ENCODE measurements around the gene GFY.
"Not testable (repeated sequence)": the region's sequence is repeated elsewhere in the genome, so short reads cannot be mapped to it uniquely, and the experiment has no call there.

The GFY gene

DNA sequence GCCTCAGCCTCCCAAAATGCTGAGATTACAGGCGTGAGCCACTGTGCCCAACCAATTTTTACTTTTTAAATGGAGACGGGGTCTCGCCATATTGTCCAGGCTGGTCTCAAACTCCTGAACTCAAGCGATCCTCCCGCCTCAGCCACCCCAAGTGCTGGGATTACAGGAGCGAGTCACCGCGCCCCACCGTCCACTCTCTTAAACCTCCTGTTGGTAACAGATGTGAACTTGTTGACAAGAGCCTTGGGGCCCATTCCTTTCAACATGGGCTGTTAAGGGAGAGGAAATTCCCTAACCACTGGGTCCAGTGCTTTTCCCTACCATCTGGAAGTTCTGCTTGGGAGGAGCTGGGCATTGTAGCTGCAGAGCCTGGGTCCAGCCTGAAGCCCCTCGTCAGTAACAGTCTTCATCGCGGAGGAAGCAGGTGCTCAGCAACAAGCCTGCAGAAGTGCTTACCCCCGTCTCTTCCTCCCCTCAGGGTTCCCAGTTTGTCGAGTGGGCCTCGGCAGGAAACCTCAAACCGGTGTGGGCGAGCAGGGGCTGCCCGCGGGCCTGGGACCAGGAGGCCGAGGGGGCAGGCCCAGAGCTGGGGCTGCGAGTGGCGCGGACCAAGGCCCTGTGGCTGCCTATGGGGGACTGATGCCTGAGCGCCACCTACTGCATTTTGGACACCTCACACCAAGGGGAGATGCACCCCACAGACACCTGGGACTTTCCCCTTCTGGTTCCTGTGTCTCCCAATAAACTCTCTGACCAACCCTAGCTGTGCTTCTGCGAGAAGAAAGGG, 44.8 kb downstream of the GFY start:
- peak; percentile 55 for DNase-seq (ENCODE audit: low read depth)

GRCh38 chr19:49470615-49470978, 45.4 kb downstream of the GFY start:
- no peak for DNase-seq (ENCODE audit: low read depth)

DNA sequence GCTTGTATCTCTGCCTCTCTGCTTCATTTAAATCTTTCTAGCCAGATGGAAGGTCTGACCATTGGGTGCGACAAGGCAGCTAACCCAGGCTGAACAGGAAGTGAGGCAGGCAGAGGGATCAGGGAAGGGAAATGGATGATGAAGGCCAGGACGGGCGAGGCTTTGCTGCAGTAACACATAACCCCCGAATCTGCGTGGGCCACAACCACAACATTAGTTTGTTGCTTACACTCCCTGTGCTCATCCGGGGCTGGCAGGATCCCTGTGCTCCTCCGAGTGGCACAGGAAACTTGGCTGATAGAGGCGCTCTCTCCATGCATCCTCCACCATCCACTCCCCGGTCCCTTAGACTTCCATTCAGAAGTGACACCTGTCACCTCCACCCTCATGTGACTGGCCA, 47.7 kb downstream of the GFY start:
- no peak for DNase-seq (ENCODE audit: low read depth)

DNA sequence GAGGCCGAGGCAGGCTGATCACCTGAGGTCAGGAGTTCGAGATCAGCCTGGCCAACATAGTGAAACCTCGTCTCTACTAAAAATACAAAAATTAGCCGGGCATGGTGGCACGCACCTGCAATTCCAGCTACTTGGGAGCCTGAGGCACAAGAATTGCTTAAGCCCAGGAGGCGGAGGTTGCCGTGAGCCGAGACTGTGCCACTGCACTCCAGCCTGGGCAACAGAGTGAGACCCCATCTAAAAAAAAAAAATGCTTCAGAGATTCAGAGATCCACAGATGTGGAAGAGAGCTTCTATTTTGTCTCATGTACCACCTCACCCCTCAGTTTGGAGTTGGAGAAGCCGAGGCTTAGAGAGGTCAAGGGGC, 48.3 kb downstream of the GFY start:
- not testable (repeated sequence) for DNase-seq (ENCODE audit: low read depth)

DNA sequence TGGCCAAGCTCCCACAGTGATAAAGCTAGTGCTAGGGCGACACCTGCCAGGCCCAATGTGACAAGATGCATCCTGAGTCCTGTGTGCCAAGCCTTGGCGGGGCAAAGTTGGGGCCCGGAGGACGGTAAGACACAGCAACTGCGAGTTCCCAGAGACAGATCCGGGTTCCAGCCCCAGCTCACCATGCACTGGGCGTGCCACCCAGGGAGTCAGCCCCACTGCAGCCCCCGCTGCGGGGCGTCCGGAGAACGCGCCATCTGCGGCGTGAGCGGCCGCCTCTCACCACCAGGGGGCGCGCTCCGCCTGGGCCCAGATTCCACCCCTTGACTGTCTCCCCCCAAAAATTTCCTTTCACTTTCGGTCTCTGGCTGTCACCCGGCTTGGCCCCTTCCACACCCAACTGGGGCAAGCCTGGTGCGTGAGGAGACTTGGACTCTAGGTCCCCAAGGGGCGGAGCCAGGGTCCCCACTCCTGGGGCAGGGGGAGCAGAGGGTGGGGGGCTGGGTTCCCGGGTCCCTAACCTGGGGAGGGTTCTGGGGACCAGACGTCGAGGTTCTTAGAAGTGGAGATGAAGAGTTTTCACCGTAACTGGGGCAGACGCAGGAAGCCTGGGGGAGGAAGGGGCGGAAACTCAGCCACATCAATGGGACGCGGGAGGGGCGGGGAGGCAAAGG, 48.8 kb downstream of the GFY start, which contains the start of gene FLT3LG:
TSS of gene FLT3LG (plus strand) at position 348 of the 674 bp plus-strand sequence. CDS start 425 bp downstream, outside the sequence.
- DNase-seq (ENCODE audit: low read depth): peak; percentile 83

DNA sequence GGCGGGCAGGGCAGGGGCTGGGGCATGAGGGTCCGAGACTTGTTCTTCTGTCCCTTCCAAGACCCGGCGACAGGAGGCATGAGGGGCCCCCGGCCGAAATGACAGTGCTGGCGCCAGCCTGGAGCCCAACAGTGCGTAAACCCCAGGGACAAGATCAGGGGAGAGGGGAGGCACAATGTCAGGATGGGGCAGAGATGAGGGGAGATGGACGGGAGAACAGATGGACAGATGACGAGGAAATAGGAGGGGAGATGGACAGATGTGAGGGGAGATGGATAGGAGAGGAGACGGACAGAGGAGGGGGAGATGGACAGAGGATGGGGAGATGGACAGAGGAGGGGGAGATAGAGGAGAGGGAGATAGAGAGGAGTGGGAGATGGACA, 49.3 kb downstream of the GFY start:
- DNase-seq (ENCODE audit: low read depth): no peak

- no peak for DNase-seq (ENCODE audit: low read depth)
Measured at GRCh38 chr19:49475191-49475917, 50.2 kb downstream of the GFY start.

DNA sequence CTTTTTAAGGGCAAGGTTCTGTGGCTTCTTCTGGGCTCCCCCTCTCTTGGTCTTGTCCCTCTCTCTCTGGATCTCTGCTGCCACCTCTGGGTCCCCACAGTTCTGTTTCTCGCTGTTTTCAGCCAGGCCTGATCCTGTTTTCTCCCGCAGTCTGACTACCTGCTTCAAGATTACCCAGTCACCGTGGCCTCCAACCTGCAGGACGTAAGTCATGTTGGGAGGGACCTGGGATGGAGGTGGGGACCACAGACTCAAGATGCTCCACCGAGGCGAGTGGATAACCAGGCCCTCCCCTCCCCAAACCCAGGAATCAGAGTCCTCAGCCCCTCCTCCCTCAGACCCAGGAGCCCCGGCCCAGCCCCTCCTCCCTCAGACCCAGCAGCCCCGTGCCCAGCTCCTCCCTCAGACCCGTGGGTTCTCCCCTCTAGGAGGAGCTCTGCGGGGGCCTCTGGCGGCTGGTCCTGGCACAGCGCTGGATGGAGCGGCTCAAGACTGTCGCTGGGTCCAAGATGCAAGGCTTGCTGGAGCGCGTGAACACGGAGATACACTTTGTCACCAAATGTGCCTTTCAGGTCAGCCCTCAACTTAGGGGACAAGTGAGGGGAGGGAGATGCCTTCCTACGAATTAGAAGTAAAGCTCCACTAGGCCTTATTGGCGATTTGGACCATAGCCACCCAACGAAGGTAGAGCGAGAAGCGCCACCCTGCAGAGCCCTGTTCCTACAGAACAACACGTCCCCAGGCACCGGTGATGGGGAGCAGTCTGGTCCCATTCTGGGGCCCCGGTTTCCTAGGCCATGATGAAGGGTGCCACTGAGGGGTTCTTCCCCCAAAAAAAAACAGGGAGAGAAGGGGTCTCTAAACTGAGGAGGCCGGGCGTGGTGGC, 51.0 kb downstream of the GFY start:
- no peak for DNase-seq (ENCODE audit: low read depth)

Measured in stimulated activated CD8-positive, alpha-beta memory T cell treated with anti-CD3 and anti-CD28 coated beads, Interleukin-12 subunit alpha, Interleukin-12 subunit beta, amount 100 ng/mL, for 1 hour (primary cell).